ENCODE measurements around the gene FNDC5. TPM values are rescaled to one million over a fixed set of nuclear protein-coding genes. Genes with fewer than 3 reads are reported as not detected.
"Not testable (repeated sequence)": the region's sequence is repeated elsewhere in the genome, so short reads cannot be mapped to it uniquely, and the experiment has no call there.

FNDC5 gene
- total RNA-seq, 1 donor, result 0.99 TPM

DNA sequence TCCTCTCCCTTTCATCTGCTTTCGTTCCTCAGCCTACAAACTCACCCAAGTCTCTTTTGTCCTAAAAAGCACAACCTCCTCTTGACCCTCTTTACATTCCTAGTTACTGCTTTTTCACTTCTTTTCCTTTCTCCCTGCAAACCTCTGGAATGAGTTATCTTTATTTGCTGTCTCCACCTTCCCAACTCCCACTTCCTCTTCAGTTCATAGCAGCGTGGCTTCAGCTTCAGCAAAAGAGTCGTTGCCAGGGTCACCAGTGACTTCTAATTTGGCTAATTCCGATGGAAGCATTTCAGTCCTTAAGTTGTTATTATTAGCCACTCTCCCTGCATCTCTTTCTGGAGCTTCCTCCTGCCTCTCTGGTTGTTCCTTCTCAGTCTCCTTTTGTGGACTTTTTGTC is 36.7 kb upstream of the FNDC5 start:
- peak; percentile 44 for DNase-seq (ENCODE audit: low read depth)
- no peak overlapping the region for H3K4me3 ChIP-seq (ENCODE audit: low read depth, low read length)
- no peak for TF ChIP-seq CTCF (IDR thresholded peaks at IDR 0.05; ENCODE audit: insufficient read depth, low read length)

DNA sequence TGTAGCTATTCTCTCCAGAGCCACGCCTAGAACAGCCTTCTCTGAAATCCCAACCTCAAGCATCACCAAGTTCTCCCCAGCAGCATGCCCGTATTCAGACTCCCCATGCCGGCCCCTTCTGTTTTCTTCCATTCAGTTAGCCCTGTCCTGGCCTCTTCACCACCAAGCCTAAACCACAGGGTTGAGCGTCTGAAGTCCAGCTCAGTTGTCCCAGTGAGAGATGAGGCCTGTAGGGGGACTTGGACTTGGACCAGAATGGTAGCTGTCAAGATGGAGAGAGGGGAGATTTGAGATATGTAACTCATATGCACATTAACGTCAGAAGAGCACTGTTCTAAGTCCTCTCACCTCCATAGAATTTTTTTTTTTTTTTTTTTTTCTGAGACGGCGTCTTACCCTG is 35.9 kb upstream of the FNDC5 start:
- no peak for DNase-seq (ENCODE audit: low read depth)
- no peak for TF ChIP-seq CTCF (IDR thresholded peaks at IDR 0.05; ENCODE audit: insufficient read depth, low read length)
- no peak overlapping the region for H3K4me3 ChIP-seq (ENCODE audit: low read depth, low read length)

DNA sequence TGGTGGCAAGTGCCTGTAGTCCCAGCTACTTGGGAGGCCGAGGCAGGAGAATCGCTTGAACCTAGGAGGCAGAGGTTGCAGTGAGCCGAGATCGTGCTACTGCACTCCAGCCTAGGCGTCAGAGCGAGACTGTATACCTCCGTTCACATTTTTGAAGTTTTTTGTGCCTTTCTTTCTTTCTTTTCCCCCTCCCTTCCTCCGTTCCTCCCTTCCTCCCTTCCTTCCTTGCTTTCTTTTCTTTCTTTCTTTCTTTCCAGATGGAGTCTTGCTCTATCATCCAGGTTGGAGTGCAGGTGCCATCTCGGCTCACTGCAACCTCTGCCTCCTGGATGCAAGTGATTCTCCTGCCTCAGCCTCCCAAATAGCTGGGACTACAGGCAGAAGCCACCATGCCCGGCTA is 34.9 kb upstream of the FNDC5 start:
- DNase-seq (ENCODE audit: low read depth); H3K4me3 ChIP-seq (ENCODE audit: low read depth, low read length): not testable (repeated sequence)

DNA sequence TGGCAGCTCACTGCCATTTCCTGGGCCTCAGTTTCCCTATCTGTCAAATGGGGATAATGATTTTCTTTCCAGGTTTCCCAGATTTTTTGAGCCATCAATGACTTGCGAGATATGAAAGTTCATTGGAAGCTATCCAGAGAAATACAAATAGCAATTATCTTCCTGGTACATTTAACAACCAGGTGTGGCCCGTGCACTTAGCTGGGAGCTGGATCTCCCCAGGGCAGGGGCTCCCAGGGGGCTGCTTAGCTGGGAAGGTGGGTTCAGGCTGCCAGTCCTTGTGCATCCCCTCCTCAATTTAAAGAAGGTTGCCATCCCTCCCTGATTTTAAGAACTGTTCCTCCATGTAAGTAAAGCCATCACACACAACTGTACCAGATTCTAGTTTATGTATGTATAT is 34.1 kb upstream of the FNDC5 start:
- no peak for TF ChIP-seq CTCF (IDR thresholded peaks at IDR 0.05; ENCODE audit: insufficient read depth, low read length)
- no peak overlapping the region for H3K4me3 ChIP-seq (ENCODE audit: low read depth, low read length)
- DNase-seq (ENCODE audit: low read depth), result no peak

DNA sequence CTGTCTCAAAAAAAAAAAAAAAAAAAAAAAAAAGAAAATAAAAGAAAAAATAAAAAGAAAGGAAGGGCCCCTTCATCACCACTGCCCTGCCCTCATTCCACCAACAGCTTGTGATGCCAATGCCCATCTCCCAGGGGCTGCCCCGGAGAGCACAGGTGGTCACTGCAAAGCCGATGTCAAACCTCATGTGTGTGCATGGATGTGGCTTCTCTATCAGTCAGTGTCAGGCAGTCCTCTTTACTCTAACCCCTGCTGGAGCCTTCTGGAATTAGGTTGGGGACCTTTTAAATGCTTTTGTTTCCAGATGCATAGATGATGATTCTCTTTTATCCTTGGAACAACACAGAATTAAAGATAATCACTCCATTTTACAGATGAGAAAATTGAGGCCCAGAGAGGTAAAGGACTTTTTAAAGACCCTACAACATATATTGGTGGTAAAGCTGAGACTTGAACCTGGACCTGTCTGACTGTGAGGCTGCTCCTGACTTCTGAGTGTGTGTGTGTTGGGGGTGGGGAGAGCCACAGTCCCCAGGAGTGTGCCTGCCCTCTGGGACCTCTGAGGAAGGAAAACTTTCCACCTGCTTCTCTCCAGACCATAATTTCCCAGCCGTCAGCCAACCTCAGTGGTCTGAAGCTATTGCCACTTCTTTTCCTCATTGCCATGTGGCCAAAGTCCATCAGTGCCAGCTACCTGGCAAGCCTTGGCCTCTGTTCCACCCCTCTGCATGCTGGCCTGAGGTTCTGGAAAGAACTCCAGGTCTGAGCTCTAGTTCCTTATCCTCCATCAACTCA is 33.5 kb upstream of the FNDC5 start:
- DNase-seq (ENCODE audit: low read depth), result no peak
- no peak overlapping the region for H3K4me3 ChIP-seq (ENCODE audit: low read depth, low read length)
- TF ChIP-seq CTCF (IDR thresholded peaks at IDR 0.05; ENCODE audit: insufficient read depth, low read length), result no peak

DNA sequence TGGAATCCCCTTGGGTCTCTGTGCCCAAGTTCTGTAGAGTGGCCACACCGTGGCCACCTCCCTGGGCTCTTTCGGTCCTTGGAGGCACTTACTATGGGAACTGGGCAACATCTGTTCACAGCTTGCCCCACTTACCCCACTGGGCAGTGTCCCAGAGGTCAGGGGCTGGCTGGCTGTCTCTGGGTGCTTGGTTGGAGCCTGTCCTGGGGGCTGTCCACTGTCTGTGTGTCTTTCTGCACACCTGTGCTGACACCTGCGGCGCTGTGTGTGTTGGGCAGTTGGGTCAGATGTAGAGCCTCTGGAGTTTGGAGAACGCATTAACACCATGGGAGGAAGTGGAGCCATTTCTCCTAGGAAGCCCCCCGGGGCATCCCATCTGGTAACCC is 31.8 kb upstream of the FNDC5 start:
- no peak overlapping the region for H3K4me3 ChIP-seq (ENCODE audit: low read depth, low read length)
- no peak for DNase-seq (ENCODE audit: low read depth)
- TF ChIP-seq CTCF (IDR thresholded peaks at IDR 0.05; ENCODE audit: insufficient read depth, low read length), result no peak

DNA sequence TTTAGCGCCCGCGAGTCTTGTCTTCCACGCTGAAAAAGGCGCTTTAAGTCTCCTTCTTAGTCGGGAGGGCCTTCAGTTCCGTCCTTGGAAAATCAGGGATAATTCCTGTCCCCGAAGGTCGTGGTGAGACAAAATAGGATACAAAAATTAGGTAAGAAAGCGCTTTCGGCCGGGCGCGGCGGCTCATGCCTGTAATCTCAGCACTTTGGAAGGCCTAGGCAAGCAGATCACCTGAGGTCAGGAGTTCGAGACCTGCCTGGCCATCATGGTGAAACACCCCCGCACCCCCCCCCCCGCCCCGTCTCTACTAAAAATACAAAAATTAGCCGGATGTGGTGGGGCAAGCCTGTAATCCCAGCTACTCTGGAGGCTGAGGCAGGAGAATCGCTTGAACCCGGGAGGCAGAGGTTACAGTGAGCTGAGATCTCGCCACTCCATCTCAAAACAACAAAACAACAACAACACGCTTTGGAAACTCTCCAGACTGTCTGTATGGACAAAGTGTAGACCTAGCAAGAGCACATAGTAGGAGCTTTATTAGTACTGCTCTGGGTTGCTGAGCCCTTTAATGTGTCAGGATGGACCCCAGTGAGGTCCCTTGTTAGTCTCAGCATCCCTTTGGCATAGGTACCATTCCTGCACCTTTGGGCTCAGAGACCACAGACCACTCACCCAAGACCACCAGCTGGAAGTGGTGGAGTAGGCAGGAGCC is 31.3 kb upstream of the FNDC5 start:
- peak overlapping the region; percentile 73 for H3K4me3 ChIP-seq (ENCODE audit: low read depth, low read length)
- no peak for TF ChIP-seq CTCF (IDR thresholded peaks at IDR 0.05; ENCODE audit: insufficient read depth, low read length)
- no peak for DNase-seq (ENCODE audit: low read depth)
